Measurements from ENCODE around the gene TRPV6.

Gene TRPV6

GRCh38 chr7:142853739-142854371 is 31.7 kb downstream of the TRPV6 start:
- peak; percentile 60 for DNase-seq (ENCODE audit: low spot score)

GRCh38 chr7:142851919-142852318 is 33.6 kb downstream of the TRPV6 start:
- DNase-seq (ENCODE audit: low spot score) = no peak

DNA sequence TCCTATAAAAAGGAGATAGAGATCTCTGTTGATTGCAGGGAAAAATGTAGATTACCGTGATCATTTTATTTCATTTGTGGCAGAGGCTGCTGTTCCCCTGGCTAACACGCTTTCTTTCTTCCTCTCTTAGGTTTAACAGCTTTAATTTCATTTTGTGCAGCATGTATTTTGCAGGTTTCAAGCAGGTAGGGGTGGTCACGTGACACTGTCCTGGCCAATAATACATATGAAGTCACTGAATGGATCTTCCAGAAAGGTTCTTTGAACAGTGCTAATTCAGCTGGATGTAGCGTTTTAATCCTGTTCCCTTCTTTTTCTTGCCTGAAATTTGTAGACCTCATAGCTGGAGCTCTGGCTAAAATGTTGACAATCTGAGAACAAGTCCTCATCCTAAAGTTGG is 34.3 kb downstream of the TRPV6 start:
- no peak for DNase-seq (ENCODE audit: low spot score)

GRCh38 chr7:142847353-142847752 is 38.2 kb downstream of the TRPV6 start:
- DNase-seq (ENCODE audit: low spot score) = no peak

- DNase-seq (ENCODE audit: low spot score) = no peak
These were observed 43.2 kb downstream of the TRPV6 start for GRCh38 chr7:142842251-142842766.

DNA sequence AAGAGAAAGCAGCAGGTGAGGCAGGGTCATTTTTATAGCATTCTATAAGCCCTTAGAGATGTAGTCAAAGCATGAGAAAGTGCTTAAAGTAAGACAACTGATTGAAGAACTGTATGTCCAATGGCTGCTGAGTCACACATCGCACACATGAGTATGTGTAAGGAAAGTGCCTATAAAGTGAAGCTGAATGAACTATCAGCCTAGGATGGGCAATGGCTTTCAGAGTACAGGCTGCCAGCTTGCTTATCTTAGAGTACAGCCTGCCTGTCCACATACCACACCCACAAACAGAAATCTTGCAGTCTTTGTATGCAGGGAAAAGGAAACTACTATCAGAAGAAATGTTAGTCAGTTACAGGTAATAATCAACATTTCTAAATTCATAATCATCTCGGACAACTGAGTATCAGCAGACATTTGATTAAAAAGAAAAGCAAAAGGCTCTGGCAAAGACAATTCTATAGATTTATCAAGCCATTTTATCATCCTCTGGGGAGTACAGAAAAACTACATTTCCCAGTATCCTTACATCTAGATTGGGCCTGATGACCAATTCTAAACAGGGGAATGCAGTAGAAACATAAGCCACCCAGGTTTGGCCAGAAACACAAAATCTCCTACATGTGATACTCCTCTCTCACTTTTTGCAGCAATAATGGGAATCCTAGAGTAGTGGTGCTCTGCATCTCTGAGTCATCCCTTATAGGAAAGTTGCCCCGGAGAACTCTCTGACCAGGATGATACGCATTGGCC is 46.9 kb downstream of the TRPV6 start:
- no peak for DNase-seq (ENCODE audit: low spot score)

DNA sequence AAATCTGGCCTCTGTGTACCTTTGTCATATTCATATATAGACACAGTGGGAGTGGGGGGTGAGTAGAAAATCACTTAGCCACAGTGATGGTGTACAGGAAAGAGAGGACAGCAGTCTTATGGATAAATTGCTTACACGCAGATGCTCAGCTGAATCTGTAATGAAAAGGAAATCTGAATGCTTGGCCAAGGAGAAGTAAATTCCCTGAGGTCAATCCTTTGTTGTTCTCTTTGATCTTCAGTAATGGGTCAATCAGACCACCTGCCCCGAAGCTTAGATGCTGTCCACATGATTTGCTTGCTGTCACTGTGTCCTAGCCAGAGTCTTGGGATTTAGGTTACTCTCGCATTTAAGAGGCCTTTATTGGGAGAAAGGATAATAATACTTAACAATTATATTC is 49.1 kb downstream of the TRPV6 start:
- DNase-seq (ENCODE audit: low spot score) = no peak

GRCh38 chr7:142835487-142835886 is 50.1 kb downstream of the TRPV6 start:
- DNase-seq (ENCODE audit: low spot score) = peak; percentile 30

- DNase-seq (ENCODE audit: low spot score) = no peak
These were observed 52.1 kb downstream of the TRPV6 start for GRCh38 chr7:142833174-142834048.

DNA sequence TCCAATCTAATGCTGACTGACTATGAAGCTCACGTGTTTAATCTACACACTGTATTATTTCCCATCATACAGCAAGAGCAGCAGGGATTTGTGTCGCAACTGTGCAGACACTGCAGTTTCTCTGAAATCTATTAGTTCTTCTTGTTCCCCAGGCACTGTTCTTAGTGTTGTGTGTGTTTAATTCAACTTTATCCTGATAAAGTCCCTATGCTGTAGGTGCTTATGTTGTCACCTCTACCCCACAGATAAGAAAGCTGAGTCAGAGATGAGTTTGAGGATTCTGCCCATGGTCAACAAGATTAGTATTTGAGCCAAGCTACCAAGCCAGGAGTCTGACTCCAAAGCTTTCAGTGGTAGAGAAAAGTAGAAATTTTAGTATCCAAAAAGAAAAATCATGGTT is 53.1 kb downstream of the TRPV6 start:
- DNase-seq (ENCODE audit: low spot score) = no peak

DNA sequence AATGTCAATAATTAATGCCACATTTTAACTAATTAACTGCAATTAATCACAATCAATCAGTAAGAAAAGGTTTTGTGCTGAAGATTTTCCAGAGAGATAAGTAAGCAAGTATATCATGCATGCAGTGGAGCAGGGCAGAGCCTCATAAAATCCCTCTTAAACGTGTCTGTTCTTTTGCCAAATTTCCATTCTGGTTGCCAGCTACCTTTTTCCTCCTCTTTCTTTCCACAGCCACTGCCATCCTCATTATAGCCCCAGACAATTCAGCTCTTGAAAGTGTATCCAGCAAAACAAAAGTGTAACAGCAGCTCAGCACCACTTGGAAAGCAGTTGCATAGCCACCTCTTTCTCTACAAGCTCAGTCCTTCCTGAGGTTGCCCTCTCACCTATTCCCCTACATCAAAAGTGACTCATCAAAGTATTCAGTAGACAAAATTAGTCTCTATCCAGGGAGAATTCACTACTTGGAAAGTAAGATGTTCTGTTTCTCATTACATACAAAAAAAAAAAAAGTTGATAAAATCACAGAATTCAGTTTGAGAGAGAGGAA is 57.5 kb downstream of the TRPV6 start:
- DNase-seq (ENCODE audit: low spot score) = no peak

DNA sequence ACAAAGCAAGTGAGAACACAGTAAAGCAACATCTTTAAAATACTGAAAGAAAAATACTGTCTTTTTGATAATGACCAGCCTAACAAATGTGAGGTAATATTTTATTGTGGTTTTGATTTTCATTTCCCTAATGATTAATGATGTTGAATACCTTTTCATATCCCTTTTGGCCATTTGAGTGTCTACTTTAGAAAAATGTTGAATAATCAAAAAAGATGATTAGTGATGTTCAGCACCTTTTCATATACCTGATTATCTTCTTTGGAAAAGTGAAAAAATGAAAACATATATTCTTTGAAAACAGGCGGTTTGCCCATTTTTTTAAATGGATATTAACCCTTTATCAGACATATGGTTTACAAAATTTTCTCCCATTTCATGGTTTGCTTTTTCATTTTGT is 62.8 kb downstream of the TRPV6 start:
- no peak for DNase-seq (ENCODE audit: low spot score)
